Gastroesophageal sphincter (tissue), 3 donors: ENCODE measurements around the gene COL15A1.

ENCODE experiments used
- EP300 ChIP-seq: sonication (generic); formaldehyde crosslinking; IDR thresholded peaks from one replicate; pipeline ENCODE4 v1.6.1; 2017; ENCODE audit warnings: antibody characterized with exemption, mild to moderate bottlenecking
- POLR2A ChIP-seq, 2 donors: fragments of 450-650 bp; IDR thresholded peaks; one replicate each; pipeline ENCODE4 v1.6.1; 2017; ENCODE audit warnings: antibody characterized with exemption in 2 of 2, mild to moderate bottlenecking in 2 of 2, moderate library complexity in 1 of 2
- POLR2AphosphoS5 ChIP-seq: sonication (generic); formaldehyde crosslinking; IDR thresholded peaks from one replicate; pipeline ENCODE4 v1.6.1; 2017; ENCODE audit warnings: antibody characterized with exemption
- TF ChIP-seq, protein P1 (sequence below), 4 experiments: fragments of 200-600 bp in 2 of 4; fragments of 450-650 bp in 2 of 4; sonication (generic) in 1 of 4; IDR thresholded peaks; one replicate each; pipeline ENCODE4 v1.5.1; 2017 to 2019; ENCODE audit warnings: antibody characterized with exemption in 4 of 4, mild to moderate bottlenecking in 2 of 4, moderate library complexity in 2 of 4

DNA sequence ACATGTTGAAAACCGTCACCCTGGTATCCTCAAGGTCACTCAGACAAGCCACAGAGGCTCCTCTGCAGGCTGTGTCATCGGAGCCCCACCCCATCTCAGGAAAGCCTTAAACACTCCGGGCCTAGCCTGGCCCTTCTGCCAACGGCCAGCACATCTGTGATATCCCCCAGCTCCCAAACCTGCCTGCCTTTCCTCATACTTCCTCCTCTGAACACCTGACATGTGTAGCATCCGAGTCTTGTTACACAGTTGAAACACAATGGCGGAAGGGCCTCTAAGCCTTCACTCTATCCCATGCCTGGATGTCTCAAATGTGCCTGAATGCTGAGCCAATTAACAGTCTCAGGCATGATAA lies 128.3 kb downstream of the COL15A1 start:
- TF ChIP-seq, protein P1, sequence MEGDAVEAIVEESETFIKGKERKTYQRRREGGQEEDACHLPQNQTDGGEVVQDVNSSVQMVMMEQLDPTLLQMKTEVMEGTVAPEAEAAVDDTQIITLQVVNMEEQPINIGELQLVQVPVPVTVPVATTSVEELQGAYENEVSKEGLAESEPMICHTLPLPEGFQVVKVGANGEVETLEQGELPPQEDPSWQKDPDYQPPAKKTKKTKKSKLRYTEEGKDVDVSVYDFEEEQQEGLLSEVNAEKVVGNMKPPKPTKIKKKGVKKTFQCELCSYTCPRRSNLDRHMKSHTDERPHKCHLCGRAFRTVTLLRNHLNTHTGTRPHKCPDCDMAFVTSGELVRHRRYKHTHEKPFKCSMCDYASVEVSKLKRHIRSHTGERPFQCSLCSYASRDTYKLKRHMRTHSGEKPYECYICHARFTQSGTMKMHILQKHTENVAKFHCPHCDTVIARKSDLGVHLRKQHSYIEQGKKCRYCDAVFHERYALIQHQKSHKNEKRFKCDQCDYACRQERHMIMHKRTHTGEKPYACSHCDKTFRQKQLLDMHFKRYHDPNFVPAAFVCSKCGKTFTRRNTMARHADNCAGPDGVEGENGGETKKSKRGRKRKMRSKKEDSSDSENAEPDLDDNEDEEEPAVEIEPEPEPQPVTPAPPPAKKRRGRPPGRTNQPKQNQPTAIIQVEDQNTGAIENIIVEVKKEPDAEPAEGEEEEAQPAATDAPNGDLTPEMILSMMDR (IDR thresholded peaks at IDR 0.05), result no peak
- no peak for TF ChIP-seq EP300
- no peak for TF ChIP-seq POLR2A (IDR thresholded peaks at IDR 0.05)
- no peak for TF ChIP-seq POLR2AphosphoS5
